Keratinocyte (primary cell): ENCODE data around the gene FBXW12.

ENCODE experiments used
- CTCF ChIP-seq, 3 experiments: IDR thresholded peaks in 1 of 3; conservative IDR thresholded peaks in 1 of 3; optimal IDR thresholded peaks in 1 of 3; 2 replicates in 2 of 3; 3 replicates in 1 of 3; pipeline versions ENCODE3 to v1.5.1; 2011; ENCODE audit warnings: low read length in 3 of 3, mild to moderate bottlenecking in 3 of 3, moderate library complexity in 2 of 3, control low read depth in 1 of 3, inconsistent platforms in 1 of 3; ENCODE audit not compliant: insufficient read depth in 2 of 3; ENCODE audit errors: extremely low read depth in 1 of 3
- EZH2 ChIP-seq: IDR thresholded peaks from one replicate; pipeline ENCODE4 v1.6.1; 2012; ENCODE audit warnings: inconsistent platforms, mild to moderate bottlenecking, low read length, moderate library complexity

DNA sequence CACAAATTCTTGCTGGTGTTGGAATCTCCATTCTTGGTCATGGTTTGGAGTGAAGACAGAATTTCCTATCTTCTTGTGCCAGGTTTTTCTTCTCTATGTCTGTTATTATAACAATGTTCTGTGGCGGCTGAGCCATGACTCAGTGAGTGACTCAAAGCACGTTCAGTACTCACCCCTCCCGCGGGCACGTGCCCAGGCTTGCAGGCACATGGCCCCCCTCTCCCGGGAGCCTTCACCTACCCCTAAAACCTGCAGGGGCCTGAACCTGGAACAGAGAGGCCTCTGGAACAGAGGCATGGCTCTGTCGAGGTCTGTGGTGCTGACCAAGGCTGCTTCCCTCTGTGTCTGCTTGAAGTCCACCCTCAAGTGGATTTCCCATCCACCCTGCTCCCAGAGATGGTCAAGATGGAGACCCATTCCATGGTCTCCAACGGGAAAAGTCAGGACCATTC lies 30.3 kb downstream of the FBXW12 start:
- TF ChIP-seq CTCF (optimal IDR thresholded peaks at IDR 0.05 in 1 of 3, IDR thresholded peaks at IDR 0.05 in 1 of 3, conservative IDR thresholded peaks at IDR 0.05 in 1 of 3; ENCODE audit: extremely low read depth in 1 of 3, insufficient read depth in 2 of 3, low read length in 3 of 3) (no peak), EZH2 (no peak)
